Right hindlimb (tissue), 1 donor: Measurements from ENCODE around the gene PRKCQ.

Experiments
- DNase-seq: peaks from one replicate; pipeline ENCODE4 v3.0.0-alpha.2; 2018

The PRKCQ gene

DNA sequence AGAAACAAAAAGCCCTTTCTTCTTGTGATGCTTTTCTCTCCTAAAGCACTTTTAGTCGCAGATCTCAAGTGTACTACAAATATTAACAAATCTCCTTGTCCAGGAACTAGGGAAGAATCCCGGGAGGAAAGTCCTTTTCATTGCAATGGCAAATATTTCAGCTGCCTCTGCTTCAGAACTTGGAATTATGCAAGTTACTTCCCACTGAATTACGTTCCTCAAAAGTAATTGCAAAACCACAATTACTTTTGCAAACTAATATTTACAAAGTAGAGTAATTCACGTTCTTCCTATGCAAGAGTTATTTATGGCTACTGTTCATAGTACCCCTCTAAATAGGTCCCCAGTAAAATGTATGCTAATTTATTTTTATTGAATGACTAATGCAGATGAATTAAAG is 14.5 kb downstream of the PRKCQ start:
- DNase-seq: no peak

DNA sequence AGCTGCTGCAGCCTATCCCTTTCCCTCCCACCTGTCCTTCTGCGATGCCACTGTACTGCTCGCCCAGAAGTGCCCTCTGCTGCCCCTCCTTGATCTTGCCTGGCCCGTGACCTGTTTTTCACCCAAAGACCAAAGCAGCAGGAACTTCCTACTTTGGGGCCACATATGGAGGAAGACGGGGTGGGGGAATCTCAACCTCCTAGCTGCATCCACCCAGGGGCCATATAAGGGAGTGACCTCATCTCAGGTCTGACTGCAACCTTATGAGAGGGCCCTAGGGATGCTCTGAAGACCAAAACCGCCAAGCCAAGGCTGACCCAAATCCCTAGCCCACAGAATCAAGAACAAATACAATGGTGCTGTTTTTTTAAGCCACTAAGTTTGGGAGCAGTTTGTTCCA is 15.7 kb downstream of the PRKCQ start:
- DNase-seq: no peak

DNA sequence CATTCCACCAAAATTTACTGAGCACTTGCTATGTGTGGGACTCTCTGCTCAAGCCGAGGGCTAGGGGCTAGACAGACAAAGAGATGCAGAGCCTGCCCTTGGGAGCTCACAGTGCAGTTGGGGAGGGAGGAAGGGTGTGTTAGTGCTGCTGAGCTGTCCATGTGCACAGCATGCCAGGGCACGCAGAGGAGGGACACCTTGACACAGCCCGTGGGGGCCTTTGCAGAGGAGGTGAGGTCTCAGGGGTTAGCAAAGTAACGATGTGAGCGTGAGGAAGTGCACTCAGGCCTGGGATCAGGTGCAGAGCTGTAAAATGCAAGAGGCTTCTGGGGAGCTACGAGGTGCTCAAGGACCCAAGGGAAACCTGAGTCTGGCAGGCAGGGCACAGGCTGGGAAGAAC is 16.3 kb downstream of the PRKCQ start:
- DNase-seq: no peak

GRCh38 chr10:6563075-6563474 is 17.0 kb downstream of the PRKCQ start:
- no peak for DNase-seq

- DNase-seq: no peak
Observed at GRCh38 chr10:6562221-6562620, 17.9 kb downstream of the PRKCQ start.

DNA sequence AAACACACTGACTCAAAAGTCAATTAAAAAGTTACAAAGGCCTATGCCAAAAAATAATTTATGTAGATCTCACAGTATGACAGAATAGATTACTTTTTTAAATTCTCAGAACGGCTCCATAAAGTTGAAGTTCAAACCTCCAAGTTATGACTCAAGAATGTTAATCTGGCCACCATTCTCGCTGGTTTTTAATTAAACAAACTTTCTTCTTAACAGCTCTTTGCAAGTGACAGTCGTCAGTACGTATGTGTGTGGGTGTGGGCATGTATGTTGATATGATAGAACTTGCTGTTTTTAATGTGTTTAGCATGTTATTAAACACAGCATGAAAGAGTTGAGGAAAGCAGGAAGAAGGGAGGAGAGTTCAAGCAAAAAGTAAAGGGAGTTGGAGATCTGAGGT is 18.5 kb downstream of the PRKCQ start:
- DNase-seq: no peak

GRCh38 chr10:6558759-6559461 is 21.2 kb downstream of the PRKCQ start:
- DNase-seq: no peak

GRCh38 chr10:6558272-6558671 is 21.8 kb downstream of the PRKCQ start:
- DNase-seq: no peak

DNA sequence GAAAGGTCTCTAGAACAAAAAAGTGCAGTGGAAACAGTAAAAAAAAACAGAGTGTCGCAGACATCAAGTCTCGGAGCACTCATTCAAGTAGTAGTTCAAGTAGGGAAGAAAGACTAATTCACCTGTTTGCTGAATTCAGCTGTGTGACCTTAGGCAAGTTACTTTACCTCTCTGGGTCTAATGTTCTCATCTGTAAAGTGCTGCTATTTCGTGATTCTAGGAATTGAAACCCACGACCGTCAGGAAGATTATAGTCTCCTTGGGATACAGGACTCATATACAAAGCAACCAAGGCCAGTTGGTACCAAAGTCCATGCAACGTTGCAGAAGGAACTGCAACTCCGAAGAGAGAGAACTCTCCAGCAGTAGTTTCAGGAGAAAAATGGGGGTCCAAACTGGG is 26.1 kb downstream of the PRKCQ start:
- no peak for DNase-seq

DNA sequence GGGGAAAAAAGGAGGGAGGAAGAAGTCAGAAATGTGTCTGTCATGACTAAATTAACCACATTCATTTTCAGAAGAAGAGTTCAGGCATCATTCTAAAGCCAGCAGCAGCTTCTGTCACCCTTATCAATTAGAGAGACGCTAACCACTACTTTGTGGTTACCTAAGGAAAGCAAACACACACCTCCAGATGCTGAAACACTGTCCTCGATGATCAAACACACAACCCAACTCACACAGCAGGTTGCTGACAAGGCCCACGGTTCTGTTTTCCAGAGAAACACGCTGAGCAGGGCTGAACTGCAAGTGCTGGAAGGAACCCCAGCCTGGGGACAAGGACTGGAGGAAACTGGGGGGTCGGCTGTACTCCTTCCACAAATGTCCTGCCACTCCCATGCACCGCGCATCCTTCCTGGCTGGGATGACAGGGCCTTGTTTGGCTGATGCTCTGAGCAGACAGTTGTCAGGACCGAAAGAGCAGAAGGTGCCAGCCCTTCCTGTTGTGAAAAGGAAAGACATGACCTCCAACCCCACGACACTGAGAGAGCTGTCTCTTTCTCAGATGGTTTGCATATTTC is 36.6 kb downstream of the PRKCQ start:
- DNase-seq: no peak

DNA sequence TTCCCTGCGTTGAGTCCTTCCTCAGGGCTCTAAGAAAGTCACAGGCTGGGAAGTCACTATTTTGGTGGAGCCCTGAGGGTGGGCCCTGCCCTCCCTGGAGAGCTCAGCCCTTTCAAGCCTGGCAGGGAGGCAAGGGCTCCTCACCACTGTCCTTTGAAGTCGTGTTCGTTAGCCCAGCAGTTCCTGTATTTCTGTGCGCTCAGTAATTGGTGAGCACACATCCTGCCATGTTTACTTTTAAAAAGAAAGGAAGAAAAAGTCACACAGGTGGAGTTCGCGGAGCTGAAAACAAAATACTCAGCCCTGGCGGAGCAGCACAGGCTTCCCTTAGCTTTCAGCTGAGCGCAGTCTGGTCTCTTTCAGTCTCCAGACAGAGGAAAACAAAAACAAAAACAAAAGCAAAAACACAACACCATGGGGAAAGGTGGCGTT is 37.1 kb downstream of the PRKCQ start:
- DNase-seq: no peak

GRCh38 chr10:6539833-6540232 is 40.2 kb downstream of the PRKCQ start:
- no peak for DNase-seq

GRCh38 chr10:6537770-6538169 is 42.3 kb downstream of the PRKCQ start:
- no peak for DNase-seq

DNA sequence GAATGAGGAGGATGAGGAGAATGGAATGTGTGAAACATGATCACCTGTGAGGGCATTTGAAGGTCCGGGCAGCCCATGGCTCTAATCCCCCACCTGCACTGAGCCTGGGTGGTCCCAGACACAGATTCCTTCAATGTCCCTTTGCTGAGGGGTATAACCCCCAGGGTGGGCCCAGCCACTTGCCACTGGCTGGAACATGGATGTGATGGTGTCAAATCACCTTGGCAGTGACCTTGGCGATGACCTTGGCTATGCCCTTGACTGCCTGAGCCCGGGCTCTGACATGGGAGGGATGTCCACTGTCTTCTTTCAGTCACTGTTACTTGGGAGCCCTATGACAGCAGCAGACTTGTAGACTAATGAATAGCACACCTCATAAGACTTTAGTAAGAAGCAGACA is 44.0 kb downstream of the PRKCQ start:
- DNase-seq: no peak

DNA sequence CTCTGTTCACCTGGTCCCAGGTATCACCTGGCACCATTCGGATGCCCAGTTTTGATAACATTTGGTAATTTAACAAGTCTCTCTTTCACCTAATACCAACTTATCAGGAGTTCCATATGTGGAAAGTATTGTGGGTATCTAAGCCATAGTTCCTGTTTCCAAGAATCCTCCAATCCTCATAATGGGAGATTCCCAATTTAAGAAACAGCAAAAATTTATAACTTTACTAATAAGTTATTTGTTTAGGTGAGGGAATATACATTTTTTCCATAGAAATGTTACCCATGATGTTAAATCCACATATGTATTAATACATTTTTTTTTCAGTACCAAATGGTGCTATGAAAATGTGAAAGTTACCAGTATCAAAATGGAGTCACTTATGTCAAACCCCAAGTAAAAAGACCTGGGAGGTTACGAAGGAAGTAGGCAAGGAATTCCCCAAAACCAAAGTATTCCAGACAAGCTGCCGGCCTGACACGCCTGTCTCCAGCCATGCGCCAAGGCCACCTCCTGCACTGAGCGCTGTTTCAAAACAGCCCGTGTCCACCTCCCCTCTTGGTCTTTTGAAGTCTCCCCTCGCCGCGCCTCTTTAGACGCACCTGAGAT is 44.8 kb downstream of the PRKCQ start:
- DNase-seq: no peak

DNA sequence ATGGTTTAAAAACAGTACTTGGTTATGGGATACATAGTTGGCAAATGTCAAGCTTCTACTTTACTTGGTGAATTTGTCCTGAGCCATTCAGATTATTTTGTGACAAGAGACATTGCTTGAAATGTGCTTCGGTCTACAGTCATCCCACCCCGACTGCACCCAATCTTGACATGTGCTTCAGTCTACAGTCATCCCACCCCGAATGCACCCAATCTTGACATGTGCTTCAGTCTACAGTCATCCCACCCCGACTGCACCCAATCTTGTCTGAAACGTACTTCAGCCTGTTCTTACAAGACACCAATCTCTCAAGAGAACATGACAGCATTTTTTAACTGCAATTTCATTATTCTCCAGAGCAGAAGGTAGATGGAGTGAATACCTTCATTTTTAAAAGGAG is 47.8 kb downstream of the PRKCQ start:
- DNase-seq: no peak

DNA sequence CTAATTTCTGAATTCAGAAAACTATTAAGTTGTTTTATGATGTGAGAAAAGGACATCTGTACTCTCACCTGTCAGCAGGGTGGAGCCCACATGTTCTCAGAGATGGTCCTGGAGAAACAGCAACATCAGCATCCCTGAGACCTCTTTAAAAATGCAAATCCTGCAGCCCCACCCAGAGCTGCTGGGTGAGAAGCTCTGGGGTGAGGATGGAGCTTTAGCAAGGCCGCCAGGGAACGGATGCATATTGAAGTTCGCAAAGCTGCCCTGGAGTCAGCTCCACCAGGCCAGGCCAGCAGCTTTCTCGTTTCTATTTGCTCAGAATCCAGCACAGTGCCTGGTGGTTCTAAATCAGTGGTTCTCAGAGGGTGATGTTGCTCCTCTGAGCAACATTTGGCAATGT is 49.1 kb downstream of the PRKCQ start:
- no peak for DNase-seq

GRCh38 chr10:6530211-6530840 is 49.8 kb downstream of the PRKCQ start:
- no peak for DNase-seq

DNA sequence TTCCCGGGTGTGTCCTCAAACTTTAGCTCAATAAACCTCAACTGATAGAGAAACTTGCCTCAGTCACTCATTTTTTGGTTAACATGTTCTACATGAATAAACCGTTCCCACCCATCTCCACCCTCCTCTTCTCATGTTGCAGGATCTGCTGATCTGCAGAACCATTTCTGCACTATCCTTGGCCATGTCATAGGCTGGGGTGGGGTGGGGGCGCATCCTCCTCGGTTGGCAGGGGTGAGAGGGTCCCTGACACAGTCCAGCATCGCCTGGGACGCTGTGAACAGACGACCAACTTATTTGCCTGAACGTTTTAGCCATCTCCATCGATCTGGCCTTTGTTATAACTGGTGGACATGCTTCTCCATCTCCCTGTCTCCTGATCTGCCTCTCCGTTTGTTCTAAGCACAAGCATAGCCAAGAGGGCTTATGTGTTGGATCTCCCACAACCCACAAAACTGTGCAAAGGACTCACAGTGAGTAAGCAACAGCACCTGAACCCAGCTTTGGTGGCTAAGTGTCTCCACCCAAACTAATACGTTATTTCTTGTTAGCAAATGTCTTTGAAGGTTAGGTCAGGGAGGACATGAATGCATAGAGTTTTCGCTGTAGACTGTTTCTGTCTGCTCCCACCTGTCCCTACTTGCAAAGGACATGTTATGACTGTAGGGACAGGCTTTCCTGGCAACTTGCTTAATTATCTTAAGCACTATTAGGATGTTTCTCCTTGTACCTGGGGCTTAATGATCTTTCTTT is 51.7 kb downstream of the PRKCQ start:
- DNase-seq: no peak

DNA sequence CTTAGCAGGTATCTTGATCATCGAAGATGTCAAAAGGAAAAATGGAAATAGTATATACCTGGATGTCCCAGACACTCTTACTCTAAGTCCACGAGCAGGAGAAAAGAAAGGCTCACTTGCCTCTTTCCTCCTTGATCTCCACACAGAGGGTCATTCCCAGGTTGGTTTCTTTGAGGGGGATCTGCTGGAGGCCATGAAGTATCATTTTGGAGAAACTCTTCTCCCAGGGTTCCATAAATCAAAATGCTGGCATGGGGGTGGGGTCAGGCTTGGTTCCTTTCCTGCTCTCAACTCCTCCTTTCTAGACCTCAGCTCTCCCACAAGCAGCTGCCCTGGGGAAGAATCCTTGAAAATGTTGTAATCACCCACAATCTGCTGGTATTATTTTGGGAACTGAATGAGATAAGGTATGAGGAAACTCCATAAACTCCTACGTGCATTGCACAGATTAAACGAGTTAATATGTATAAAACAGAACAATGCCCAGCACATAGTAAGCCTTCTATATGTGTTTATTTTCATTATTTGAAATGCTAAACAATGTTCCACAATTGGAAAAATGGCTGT is 54.4 kb downstream of the PRKCQ start:
- no peak for DNase-seq

- no peak for DNase-seq
Observed at GRCh38 chr10:6522230-6522629, 57.8 kb downstream of the PRKCQ start.

DNA sequence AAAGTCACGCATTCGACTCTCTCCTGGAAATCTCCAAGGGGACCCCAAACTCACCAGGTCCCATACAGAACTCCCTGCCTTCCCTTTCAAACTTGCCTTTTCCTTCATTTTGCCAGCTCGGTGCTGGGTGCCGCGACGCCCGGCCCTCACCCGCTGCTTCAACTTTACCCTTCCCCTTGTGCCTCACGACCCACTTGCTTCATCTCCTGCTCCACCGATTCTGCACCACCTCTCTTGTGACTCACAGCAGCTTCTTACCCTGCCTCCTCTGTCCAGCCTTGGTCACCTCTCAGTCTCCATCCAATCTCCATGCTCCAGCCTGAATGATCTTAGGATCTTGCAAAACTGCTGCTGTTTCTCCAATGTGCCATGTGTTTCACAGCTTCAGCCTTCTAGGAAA is 59.9 kb downstream of the PRKCQ start:
- DNase-seq: no peak

DNA sequence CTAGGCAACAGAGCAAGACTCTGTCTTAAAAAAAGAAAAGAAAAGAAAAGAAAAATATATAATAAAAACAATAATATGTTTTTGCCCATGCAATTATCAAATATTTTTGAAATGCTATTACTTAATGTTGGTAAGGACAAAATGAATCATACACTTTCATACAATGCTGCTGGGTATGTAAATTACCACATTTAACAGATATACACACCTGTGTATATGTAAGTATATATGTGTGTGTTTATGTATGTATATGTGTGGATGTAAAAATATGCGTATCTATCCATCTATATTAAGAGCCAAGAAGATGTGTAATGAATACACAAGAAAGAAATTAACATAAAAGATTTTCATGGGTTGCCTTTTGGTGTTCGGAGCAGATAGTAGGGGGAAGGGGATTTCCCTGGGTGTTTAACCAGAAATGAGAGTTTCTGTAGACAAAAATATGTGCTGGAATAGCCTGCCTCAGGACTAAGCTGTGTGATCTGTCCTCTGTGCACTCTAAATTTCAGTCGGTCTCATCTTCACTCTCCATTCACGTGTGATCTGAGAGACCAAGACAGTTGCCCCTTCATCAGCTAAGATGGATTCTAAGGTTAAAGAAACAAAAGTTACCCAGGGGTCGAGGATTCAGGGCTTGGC is 61.2 kb downstream of the PRKCQ start:
- no peak for DNase-seq
